RCC 7860 (cell line): ENCODE results near the gene PHC2.
A peak's percentile ranks its signal among the peaks of the same experiment; 100 is the strongest.

Experiments
- DNase-seq: peaks from one replicate; pipeline ENCODE4 v3.0.0-alpha.2; 2015; ENCODE audit warnings: low spot score
- FAIRE-seq: peaks from 2 replicates; lab custom pipeline; 2012; peaks lifted over from hg19 to GRCh38; lab: Jason Lieb, UNC

Gene PHC2

GRCh38 chr1:33372162-33372561 lies 58.7 kb downstream of the PHC2 start:
- DNase-seq (no peak), FAIRE-seq (no peak)

DNA sequence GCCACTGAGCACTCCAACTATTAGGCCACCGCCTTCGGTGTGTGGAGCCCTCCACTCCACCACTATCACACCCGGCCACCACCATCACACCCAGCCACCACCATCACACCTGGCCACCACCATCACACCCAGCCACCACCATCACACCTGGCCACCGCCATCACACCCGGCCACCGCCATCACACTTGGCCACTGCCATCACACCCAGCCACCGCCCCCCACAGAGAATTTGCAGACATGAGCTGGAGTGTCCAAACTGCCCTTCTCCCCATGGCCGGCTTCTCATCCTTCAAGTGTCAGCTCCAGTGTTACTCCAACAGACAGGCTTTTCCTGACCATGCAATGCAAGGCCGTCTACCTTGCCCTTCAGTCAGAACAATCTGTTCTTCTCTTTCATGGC lies 59.6 kb downstream of the PHC2 start:
- no peak for DNase-seq
- FAIRE-seq, result no peak

DNA sequence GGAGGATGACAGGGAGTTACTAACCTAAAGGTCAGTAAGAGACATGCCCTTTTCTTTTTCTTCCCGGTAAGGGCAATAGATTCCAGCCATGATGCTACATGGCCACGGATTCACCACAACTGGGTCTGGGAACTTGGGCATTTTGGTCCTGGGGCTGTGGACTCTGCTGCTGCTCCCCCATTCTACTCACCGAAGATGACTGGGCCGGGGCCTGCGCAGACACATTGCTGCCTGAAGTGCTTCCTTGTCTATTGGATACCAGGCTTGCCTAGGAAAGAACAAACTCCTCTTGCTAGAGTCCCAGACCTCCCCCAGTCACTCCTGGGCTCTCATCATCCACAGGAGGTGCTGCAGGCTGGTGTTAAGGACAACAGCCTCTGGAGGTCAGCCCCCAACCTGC lies 60.1 kb downstream of the PHC2 start:
- no peak for FAIRE-seq
- DNase-seq, result no peak

- no peak for FAIRE-seq
These were observed 60.6 kb downstream of the PHC2 start for GRCh38 chr1:33370301-33370700.

GRCh38 chr1:33369764-33370163 lies 61.1 kb downstream of the PHC2 start:
- no peak for DNase-seq
- FAIRE-seq, result no peak

More at GRCh38 chr1:33370301-33370700, 60.6 kb downstream of the PHC2 start:
- no peak for DNase-seq

GRCh38 chr1:33369081-33369480 lies 61.8 kb downstream of the PHC2 start:
- FAIRE-seq, result no peak

GRCh38 chr1:33368431-33368830 lies 62.5 kb downstream of the PHC2 start:
- DNase-seq (no peak), FAIRE-seq (no peak)

More at GRCh38 chr1:33369081-33369480, 61.8 kb downstream of the PHC2 start:
- no peak for DNase-seq

DNA sequence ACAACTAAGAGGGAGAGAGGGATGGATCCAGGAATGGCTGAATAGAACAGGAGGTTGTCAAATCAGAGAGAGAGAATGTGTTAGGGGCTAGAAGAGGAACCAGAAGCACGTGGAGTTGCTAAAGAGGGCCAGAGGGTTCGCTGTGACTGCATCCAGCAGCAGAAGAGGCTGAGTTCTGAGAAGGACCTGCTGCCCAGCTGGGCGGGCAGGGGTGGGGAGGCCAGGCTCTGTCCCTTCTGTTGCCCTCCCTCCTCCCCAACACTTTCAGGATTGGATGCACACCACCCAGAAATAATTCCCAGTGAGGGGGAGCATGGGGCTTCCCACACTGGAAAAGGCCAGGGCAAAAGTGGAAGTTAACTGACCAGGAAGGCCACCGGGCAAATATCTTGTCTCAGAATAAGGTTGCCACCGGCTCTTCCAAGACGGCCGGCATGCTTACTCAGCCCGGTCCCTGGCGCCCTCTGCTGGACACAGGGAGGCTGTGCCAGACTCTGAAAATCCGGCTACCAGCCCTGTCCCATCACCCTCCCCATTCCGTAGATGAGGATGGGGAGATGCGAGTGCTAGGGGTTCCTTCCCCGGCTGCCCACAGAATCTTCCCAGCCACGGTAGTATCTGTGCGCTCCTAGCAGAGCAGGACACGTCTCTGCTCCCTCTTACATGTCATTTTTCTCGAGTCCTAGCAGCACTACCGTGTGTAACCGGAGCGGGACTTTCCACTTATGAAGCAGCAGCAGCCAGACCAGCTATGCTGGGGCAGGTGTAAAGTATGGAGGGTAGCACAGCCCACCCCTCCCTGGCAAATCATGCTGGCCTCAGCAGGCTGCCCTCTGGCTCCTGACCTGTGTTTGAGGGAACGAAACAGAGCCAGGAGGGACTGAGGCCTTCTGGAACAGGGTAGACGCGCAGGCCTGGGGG lies 63.1 kb downstream of the PHC2 start:
- FAIRE-seq, result peak; percentile 45
- peak; percentile 42 for DNase-seq

DNA sequence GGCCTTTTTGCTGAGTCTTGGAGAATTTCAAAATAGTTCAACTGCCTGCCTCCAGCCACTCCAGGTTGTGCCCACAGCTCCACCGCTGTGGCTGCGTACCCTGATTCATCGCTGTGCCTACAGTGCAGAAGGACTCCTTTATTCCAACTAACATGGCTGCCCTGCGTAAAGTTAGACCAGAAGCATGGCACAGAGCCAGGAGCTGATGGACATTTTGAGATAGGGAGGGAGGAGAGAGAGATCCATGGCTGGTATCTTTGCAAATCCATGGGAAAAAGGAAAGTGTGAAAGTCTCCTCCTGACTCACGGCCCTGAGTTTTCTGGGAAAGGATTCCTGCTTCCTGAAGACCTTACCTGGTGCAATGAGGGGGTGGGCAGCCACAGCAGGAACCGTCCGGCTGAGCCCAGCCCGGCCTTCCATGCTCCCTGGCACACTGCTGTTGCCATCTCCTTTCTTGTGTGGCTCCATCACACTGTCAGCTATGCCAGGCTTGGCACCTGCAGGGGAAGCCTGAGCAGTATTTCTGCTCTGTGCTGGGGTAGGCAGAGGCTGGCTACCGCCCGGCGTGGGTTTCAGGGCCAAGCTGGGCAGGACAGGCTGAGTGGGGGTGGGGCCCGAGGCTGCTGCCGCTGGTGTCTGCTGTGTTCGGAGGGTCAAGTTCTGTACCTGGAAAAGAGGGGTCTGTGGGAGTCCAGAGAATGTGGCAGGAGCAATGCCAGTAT lies 64.0 kb downstream of the PHC2 start:
- FAIRE-seq (no peak), DNase-seq (no peak)

DNA sequence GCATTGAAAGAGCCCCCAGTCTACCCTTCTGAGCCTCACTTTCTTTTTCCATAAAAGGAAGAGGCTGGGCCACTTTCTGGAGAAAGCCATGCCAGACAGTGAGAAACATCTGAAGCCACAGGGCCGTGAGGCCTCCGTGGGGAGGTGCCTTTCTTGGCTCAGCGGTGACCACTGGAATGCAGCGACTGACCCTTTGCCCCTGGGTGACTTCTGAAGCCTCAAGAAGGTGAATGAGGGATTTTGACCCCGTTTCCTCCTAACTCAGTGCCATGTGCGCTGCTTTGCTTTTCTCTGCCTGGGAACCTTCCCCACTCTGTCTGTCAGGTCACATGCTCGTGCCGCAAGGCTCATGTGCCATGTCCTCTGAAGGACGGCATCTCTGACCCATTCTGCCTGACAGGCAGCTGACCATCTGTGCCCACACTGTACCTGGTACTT lies 65.3 kb downstream of the PHC2 start:
- FAIRE-seq (peak; percentile 88), DNase-seq (peak; percentile 78)

DNA sequence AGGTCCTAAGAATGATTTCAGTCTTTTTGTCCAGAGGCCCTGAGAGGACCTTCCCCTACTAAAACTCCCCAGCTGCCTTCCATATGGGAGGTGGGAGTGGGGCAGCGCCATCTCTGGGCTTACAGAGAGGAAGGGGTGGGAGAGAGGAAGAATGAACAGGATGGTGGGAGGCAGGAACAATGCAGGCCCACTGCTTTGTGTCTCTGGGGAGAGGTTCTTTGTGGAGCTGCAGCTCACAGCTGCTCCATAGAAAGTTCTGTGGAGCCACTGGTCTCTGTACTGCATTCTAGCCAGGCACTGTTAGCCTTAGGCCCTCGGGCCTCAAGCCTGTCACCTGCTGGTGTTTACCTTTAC lies 66.4 kb downstream of the PHC2 start:
- no peak for DNase-seq
- no peak for FAIRE-seq

DNA sequence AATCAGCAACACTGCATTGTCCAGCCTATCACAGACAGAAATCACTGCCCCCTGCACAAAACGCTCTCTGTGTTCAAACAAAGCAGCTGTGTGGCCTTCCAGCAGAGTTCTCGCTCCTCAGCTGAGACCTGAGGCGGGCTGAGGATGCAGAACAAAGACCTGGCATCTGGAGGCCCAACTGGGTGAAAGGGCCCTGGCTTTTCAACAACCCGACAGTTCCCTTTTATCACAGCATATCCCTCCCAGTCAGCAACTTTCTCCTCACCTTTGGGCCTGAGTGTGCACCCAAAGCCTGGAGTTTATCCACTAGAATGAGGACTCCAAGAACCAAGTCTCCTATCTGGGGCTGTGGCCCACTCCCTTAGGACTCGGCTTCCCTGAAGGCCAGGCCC lies 67.4 kb downstream of the PHC2 start:
- FAIRE-seq, result no peak

DNA sequence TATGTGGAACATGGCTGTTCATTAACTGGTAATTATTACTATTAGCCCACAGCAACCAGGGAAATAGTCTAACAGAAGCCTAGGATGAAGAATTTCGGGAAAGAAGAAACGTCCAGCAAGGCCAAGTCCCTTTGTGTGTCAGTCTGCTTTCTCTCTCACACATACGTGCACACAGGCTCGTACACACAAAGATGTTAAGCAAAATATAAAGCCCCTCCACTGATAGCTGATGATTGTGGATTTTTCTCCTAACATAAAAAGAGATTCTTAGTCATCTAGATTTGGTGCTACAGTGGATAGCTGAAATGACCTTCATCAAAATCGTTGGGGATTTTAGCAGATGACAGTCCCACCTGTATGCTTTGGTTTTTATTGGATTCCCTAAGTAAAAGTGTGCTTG lies 67.9 kb downstream of the PHC2 start:
- no peak for DNase-seq
- no peak for FAIRE-seq

More for the DNA sequence above, 67.4 kb downstream of the PHC2 start:
- no peak for DNase-seq

GRCh38 chr1:33361532-33362235 lies 69.2 kb downstream of the PHC2 start:
- no peak for FAIRE-seq
- no peak for DNase-seq

DNA sequence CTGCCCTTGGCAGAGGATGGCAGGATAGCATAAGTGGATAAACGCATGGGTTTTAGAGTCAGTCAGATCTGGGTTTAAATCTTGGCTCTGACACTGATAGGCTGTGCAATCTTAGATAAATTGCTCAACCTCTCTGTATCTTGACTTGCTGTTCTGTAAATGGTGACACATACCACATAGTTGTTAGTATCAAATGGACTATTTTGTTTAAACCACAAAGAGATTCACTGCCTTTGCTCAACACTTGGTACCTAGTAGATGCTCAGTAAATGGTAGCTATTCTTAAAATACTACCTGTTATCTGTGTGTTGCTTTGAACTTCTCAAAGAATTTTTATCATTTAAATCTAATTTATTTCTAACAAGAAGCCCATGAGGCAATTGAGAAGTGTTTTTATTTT lies 70.5 kb downstream of the PHC2 start:
- FAIRE-seq (no peak), DNase-seq (no peak)

DNA sequence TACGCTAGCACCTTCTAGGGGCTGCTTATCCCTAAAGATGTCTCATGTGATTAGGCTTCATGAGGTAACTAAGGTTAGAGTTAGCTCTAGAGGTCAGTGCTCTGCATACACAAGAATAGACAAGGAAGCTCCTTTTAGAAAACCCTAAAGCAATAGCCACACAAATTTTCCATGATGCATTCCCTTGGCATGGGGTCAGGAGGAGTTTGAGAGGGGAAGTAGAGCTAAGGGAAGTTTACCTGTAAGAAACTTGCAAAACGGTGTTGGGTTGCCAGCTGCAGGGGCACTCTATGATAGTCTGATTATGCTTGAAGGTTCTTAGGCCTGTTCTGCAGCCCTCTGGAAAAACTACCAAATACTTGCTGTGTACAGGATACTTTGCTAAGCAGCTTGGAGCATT lies 71.0 kb downstream of the PHC2 start:
- DNase-seq (no peak), FAIRE-seq (no peak)

DNA sequence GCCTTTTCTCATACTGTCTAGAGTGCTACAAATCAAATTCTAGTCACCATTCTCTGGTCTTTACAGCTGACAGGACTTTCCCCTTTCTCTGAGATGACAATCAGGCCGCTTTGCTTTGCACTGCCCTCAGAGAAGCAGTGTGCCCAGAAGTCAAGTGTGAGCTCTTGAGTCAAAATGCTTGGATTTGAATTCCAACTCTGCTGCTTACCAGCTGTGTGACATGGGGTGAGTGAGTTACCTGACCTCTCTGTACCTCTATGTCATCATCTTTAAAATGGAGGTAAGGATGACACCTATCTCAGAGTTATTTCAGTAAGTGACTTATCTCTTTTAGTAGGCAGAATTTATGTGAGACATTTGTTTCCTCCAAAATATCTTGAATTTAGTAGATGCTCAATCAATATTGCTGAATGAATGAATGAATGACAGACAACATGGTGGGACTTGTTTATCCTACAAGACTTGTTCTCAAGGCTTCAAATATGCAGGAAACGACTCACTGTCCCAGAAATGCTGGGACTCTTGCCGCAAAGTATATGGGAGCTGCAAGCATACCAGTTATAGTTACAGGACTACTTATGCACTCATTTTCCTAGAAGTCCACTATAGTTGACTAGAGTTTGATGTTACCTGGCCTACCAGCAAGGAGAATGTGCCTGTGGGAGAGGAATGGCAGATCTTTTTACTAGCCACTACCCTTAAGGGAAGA lies 71.9 kb downstream of the PHC2 start:
- FAIRE-seq, result no peak

GRCh38 chr1:33358114-33358794 lies 72.6 kb downstream of the PHC2 start:
- FAIRE-seq, result no peak

More for the DNA sequence above, 71.9 kb downstream of the PHC2 start:
- no peak for DNase-seq

DNA sequence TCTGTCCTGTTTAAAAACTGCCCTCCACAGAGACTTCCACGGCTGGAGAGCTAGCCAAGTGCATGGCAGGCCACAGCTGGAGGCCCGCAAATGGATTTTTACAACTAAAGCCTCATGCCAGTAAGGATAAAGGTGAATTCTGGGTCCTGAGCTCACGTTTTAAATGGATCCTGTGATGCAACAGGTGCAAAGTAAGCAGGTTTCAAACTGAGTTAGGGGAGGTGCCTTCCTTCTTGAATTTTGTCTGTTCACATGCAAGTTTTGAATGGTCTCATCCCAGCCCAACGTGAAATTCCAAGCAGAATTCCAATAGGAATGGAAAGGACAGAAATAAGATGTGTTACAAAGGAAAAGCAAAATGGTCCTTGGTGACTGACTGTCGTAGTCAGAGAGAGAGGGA lies 73.8 kb downstream of the PHC2 start:
- no peak for FAIRE-seq
- DNase-seq, result no peak

More at GRCh38 chr1:33358114-33358794, 72.6 kb downstream of the PHC2 start:
- no peak for DNase-seq

GRCh38 chr1:33354707-33355316 lies 76.1 kb downstream of the PHC2 start:
- no peak for FAIRE-seq
- no peak for DNase-seq
